ENCODE measurements around the gene VKORC1L1.
"Not testable (repeated sequence)": the region's sequence is repeated elsewhere in the genome, so short reads cannot be mapped to it uniquely, and the experiment has no call there.

The VKORC1L1 gene

DNA sequence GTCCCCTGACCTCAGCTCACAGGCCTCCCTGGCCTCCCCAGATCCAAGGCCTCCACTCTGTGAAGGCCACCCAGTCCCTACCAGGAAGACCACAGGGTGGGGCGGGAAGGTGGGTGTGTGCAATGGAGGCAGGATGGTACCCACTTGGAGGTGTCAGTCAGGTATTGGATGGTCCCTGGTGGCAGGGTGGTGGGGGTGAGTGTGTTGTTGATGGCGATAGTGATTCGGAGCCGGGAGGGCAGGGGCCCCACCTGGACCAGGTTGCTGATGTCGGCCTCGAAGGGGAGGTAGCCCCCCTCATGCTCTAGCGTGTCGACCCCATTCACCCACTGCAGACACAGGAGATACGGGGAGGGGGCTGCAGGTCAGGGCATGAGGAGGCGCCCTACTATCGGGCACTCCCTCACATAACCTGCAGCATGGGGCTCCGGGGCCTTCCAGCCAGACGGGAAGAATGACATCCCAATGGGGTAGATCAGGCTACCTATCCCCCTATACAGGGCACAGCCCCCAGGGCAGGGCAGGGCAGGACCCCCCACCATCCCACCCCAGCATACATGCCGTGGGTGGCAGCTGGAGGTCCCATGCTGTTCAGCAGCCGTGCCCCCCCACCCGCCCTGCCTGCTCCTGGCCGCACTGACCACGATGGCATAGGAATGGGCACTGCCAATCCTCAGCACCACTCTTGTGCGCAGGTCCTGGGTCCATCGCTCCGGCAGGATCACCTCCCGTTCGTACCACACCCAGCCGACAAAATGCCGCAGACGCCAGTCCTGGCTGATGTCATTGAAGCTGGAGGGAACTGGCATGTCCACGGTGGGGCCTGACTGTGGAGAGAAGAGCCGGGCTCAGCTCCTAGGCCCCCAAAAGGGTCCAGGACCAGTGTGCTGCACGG, 107.0 kb downstream of the VKORC1L1 start:
- H3K36me3 ChIP-seq (ENCODE audit: control insufficient read depth, insufficient read depth, low read length), result peaks cover 43% of the 10 kb centered on the region
- no peak overlapping the region for H3K27ac ChIP-seq (ENCODE audit: low read depth, low read length)
- H3K9ac ChIP-seq (ENCODE audit: low read depth, low read length), result no peak overlapping the region
- no peaks in the 10 kb centered on the region for H3K27me3 ChIP-seq (ENCODE audit: control insufficient read depth, insufficient read depth, low read length)
- H3K9me3 ChIP-seq (ENCODE audit: control insufficient read depth, insufficient read depth, low read length), result no peaks in the 10 kb centered on the region
- H3K4me3 ChIP-seq (ENCODE audit: low read depth, low read length), result no peak overlapping the region
- H3K4me1 ChIP-seq (ENCODE audit: control insufficient read depth, insufficient read depth, low read length), result peaks cover 7% of the 10 kb centered on the region; the same call in 1 of the 2 replicates

DNA sequence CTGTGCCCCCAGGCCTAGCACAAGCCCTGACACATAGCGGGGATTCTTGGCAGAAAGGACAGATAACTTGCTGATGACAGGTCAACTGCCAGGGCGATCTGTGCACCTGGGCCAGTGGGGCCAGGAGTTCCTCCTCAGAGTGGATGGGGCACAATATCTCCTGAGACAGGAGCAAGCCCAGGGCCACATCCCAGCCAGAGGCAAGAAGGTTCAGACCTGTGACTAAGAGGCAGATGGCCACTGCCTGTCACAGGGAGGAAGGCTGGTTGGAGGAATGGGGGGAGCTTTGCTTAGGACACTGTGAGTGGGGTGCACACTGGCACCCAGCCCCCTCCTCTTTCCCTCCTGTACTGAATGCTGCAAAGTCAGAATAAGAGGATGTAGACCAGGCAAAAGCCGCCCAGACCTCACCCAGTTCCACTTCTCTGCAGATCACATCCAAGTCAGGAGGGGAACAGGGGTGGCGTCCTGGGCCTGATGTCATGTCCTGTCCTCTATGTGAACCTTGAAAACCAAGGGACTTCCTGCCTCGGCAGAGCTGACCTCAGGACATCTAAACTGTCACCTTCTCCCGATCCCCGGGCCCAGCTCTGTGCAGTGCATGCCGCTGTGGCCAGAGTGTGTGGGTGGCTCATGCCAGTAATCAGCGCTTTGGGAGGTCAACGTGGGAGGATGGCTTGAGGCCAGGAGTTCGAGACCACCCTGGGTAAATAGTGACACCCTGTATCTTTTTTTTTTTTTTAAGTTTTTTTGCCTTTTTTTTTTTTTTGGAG, 107.8 kb downstream of the VKORC1L1 start:
- Histone ChIP-seq H3K4me1 (ENCODE audit: control insufficient read depth, insufficient read depth, low read length) (peaks cover 7% of the 10 kb centered on the region; the same call in 1 of the 2 replicates), H3K4me3 (ENCODE audit: low read depth, low read length) (peak overlapping the region; percentile 75), H3K9me3 (ENCODE audit: control insufficient read depth, insufficient read depth, low read length) (no peaks in the 10 kb centered on the region), H3K9ac (ENCODE audit: low read depth, low read length) (no peak overlapping the region), H3K27me3 (ENCODE audit: control insufficient read depth, insufficient read depth, low read length) (no peaks in the 10 kb centered on the region), H3K27ac (ENCODE audit: low read depth, low read length) (no peak overlapping the region), H3K36me3 (ENCODE audit: control insufficient read depth, insufficient read depth, low read length) (peaks cover 37% of the 10 kb centered on the region)

DNA sequence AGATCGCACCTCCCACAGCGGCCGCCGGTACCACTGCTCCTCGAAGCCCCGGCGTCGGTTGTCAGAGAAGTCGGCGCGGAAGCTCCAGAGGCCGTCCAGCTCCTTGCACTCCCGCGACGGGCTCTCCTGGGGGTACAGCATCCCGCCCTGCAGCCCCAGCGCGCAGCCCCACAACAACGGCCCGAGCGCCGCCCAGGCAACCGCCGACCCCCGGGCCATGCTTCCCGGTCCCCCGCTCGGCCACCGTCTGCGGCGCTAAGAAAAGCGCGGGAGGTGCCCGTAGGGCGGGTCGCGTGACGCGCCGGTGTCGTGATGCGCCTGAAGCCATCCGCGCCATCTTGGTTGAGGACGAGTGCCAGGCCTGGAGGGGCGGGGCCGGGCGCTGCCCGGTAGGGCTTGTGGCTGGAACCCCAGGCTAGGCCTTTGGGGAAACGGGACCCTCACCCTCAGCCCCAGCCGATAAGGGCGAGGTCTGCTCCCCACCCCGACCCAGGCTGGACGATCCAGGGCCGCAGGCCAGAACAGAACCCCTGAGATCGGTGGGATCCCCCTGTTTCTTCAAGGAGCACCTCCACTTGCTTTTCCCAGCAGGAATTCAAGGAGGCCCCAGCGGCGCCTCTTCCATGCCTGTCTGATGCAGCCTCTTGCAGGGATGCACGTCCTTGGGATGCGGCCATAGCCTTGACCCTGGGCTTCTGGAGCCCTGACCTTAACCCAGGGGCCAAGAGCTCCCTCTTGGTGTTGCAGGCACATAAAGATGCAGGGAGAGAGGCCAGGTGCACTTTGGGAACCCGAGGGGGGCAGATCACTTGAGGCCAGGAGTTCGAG, 109.3 kb downstream of the VKORC1L1 start, which contains the start of gene GUSB:
Gene GUSB, minus strand, starts transcription at position 249 of the 828 bp plus-strand sequence. Its CDS starts 30 bp downstream, at position 219.
- peaks cover 24% of the 10 kb centered on the region for H3K36me3 ChIP-seq (ENCODE audit: control insufficient read depth, insufficient read depth, low read length)
- peak within 1 kb of the TSS; percentile 81 for H3K9ac ChIP-seq (ENCODE audit: low read depth, low read length)
- no peaks in the 10 kb centered on the region for H3K9me3 ChIP-seq (ENCODE audit: control insufficient read depth, insufficient read depth, low read length)
- H3K27ac ChIP-seq (ENCODE audit: low read depth, low read length), result peak within 1 kb of the TSS; percentile 78
- no peaks in the 10 kb centered on the region for H3K27me3 ChIP-seq (ENCODE audit: control insufficient read depth, insufficient read depth, low read length)
- peaks cover 7% of the 10 kb centered on the region; the same call in 1 of the 2 replicates for H3K4me1 ChIP-seq (ENCODE audit: control insufficient read depth, insufficient read depth, low read length)
- peak within 1 kb of the TSS; percentile 75 for H3K4me3 ChIP-seq (ENCODE audit: low read depth, low read length)

DNA sequence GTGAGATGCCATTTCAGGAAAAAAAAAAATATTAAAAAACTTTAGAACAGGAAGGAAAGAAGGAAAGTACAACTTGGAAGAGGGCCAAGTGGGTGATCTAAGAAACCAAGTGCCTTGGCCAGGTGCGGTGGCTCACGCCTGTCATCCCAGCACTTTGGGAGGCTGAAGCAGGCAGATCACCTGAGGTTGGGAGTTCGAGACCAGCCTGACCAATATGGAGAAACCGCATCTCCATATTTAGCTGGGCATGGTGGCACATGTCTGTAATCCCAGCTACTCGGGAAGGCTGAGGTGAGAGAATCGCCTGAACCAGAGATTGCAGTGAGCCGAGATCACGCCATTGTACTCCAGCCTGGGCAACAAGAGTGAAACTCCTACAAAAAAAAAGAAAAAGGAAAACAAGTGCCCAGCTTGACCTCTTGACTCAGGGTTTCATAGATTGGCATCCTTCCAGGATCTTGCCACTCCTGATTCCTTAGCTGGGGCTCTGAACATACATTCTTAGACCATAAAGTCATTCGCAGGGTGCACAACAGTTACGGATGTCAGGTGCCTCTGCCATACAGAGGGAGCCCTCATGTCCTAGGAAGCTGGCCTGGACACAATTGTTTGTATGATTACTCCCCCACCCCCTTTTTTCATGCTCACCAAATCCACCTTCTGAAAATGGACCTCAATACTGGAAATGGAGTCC, 111.2 kb downstream of the VKORC1L1 start:
- no peak overlapping the region for H3K27ac ChIP-seq (ENCODE audit: low read depth, low read length)
- peaks cover 16% of the 10 kb centered on the region for H3K36me3 ChIP-seq (ENCODE audit: control insufficient read depth, insufficient read depth, low read length)
- no peaks in the 10 kb centered on the region for H3K9me3 ChIP-seq (ENCODE audit: control insufficient read depth, insufficient read depth, low read length)
- no peak overlapping the region for H3K9ac ChIP-seq (ENCODE audit: low read depth, low read length)
- no peak overlapping the region for H3K4me3 ChIP-seq (ENCODE audit: low read depth, low read length)
- H3K27me3 ChIP-seq (ENCODE audit: control insufficient read depth, insufficient read depth, low read length), result no peaks in the 10 kb centered on the region
- peaks cover 7% of the 10 kb centered on the region; the same call in 1 of the 2 replicates for H3K4me1 ChIP-seq (ENCODE audit: control insufficient read depth, insufficient read depth, low read length)

DNA sequence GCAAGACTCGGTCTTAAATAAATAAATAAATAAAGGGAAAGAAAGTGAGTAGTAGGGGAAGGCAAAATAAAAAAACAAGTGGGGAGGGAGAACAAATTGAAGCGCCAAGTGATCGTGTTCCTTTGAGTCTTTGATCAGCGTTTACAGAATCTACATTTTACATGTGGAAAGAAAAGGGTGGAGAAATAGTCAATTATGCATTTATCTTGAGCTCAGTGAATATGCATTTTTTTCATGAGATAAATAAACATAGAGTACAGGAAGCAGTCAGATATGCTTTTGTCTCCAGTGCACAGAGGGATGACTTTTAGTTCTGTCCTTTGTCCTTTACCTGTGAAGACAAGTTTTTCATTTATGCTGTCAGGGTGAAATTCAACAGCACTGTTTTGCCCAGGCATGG, 115.2 kb downstream of the VKORC1L1 start:
- H3K36me3 ChIP-seq (ENCODE audit: control insufficient read depth, insufficient read depth, low read length), result no peaks in the 10 kb centered on the region
- H3K4me1 ChIP-seq (ENCODE audit: control insufficient read depth, insufficient read depth, low read length), result no peaks in the 10 kb centered on the region
- H3K27ac ChIP-seq (ENCODE audit: low read depth, low read length), result no peak overlapping the region
- no peaks in the 10 kb centered on the region for H3K27me3 ChIP-seq (ENCODE audit: control insufficient read depth, insufficient read depth, low read length)
- no peak overlapping the region for H3K9ac ChIP-seq (ENCODE audit: low read depth, low read length)
- H3K9me3 ChIP-seq (ENCODE audit: control insufficient read depth, insufficient read depth, low read length), result no peaks in the 10 kb centered on the region
- H3K4me3 ChIP-seq (ENCODE audit: low read depth, low read length), result no peak overlapping the region

DNA sequence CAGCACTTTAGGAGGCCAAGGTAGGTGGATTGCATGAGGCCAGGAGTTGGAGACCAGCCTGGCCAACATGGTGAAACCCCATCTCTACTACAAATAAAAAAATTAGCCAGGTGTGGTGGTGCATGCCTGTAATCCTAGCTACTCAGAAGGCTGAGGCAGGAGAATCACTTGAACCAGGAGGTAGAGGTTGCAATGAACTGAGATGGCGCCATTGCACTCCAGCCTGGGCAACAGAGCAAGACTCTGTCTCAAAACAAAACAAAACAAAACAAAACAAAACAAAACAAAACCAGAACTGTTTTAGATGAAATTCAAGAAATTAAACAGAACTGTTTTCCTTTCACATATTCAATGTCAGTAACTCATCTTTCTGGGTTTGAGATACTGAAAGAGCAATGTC, 115.6 kb downstream of the VKORC1L1 start:
- not testable (repeated sequence) for H3K9me3 ChIP-seq (ENCODE audit: control insufficient read depth, insufficient read depth, low read length); H3K9ac ChIP-seq (ENCODE audit: low read depth, low read length); H3K36me3 ChIP-seq (ENCODE audit: control insufficient read depth, insufficient read depth, low read length); H3K27ac ChIP-seq (ENCODE audit: low read depth, low read length); H3K4me1 ChIP-seq (ENCODE audit: control insufficient read depth, insufficient read depth, low read length); H3K4me3 ChIP-seq (ENCODE audit: low read depth, low read length); H3K27me3 ChIP-seq (ENCODE audit: control insufficient read depth, insufficient read depth, low read length)

DNA sequence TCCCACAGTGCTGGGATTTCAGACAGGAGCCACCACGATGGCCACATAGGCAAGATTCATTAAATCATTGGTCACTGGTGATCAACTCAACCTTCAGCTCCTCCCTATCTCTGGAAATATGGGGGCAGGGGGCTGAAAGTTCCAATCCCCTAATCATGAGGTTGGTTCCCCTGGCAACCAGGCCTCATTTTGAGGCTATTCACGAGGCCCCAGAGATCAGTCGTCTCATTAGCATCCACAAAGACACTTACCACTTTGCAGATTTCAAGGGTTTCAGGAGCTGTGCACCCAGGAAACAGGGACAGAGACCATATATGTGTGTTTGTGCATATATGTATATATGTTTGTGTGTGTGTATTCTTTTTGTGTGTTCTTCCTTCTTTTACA, 116.8 kb downstream of the VKORC1L1 start:
- H3K27me3 ChIP-seq (ENCODE audit: control insufficient read depth, insufficient read depth, low read length), result no peaks in the 10 kb centered on the region

DNA sequence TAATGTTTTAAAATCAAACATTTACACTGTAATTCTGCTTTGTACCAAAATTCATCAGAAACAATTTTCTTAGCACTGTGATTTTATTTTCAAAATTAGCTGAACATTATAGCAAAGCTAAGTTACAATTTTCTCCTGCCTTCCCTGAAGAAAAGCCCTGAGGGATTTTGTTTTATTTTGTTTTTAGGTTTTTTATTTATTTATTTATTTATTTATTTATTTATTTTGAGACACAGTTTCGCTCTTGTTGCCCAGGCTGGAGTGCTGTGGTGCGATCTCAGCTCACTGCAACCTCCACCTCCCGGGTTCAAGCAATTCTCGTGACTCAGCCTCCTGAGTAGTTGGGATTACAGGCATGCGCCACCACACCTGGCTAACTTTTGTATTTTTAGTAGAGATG, 119.0 kb downstream of the VKORC1L1 start:
- not testable (repeated sequence) for H3K36me3 ChIP-seq (ENCODE audit: control insufficient read depth, insufficient read depth, low read length); H3K9ac ChIP-seq (ENCODE audit: low read depth, low read length); H3K27ac ChIP-seq (ENCODE audit: low read depth, low read length)

More for the DNA sequence above, 116.8 kb downstream of the VKORC1L1 start:
- Histone ChIP-seq H3K4me1 (ENCODE audit: control insufficient read depth, insufficient read depth, low read length) (no peaks in the 10 kb centered on the region), H3K9me3 (ENCODE audit: control insufficient read depth, insufficient read depth, low read length) (no peaks in the 10 kb centered on the region), H3K36me3 (ENCODE audit: control insufficient read depth, insufficient read depth, low read length) (no peaks in the 10 kb centered on the region), H3K4me3 (ENCODE audit: low read depth, low read length) (no peak overlapping the region), H3K9ac (ENCODE audit: low read depth, low read length) (no peak overlapping the region), H3K27ac (ENCODE audit: low read depth, low read length) (no peak overlapping the region)

DNA sequence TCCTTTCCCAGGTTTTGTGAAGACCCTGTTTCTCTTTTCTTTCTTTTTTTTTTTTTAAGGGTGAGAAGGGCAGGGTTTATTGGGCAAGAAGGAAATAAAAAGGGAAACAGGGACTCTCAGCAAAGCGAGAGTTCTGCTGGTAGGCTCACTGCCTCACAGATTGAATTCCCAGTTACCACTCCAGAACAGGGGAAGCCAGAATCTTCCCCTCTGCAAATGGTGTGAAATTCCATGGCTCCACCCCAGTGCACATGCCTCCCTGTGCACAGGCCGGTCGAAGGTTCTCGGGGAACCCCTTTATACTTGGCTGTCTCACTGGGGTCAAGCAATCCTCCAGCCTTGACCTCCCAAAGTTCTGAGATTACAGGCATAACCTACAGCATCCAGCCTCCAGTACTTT, 119.7 kb downstream of the VKORC1L1 start:
- Histone ChIP-seq H3K27me3 (ENCODE audit: control insufficient read depth, insufficient read depth, low read length) (no peaks in the 10 kb centered on the region), H3K9me3 (ENCODE audit: control insufficient read depth, insufficient read depth, low read length) (no peaks in the 10 kb centered on the region), H3K9ac (ENCODE audit: low read depth, low read length) (no peak overlapping the region), H3K27ac (ENCODE audit: low read depth, low read length) (no peak overlapping the region), H3K4me1 (ENCODE audit: control insufficient read depth, insufficient read depth, low read length) (no peaks in the 10 kb centered on the region), H3K4me3 (ENCODE audit: low read depth, low read length) (no peak overlapping the region), H3K36me3 (ENCODE audit: control insufficient read depth, insufficient read depth, low read length) (no peaks in the 10 kb centered on the region)

More for the DNA sequence above, 119.0 kb downstream of the VKORC1L1 start:
- not testable (repeated sequence) for H3K27me3 ChIP-seq (ENCODE audit: control insufficient read depth, insufficient read depth, low read length); H3K4me1 ChIP-seq (ENCODE audit: control insufficient read depth, insufficient read depth, low read length); H3K9me3 ChIP-seq (ENCODE audit: control insufficient read depth, insufficient read depth, low read length); H3K4me3 ChIP-seq (ENCODE audit: low read depth, low read length)

DNA sequence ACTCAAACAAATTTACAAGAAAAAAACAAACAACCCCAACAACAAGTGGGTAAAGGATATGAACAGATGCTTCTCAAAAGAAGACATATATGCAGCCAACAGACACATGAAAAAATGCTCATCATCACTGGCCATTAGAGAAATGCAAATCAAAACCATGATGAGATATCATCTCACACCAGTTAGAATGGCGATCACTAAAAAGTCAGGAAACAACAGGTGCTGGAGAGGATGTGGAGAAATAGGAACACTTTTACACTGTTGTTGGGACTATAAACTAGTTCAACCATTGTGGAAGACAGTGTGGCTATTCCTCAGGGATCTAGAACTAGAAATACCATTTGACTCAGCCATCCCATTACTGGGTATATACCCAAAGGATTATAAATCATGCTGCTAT, 122.1 kb downstream of the VKORC1L1 start:
- H3K36me3 ChIP-seq (ENCODE audit: control insufficient read depth, insufficient read depth, low read length); H3K4me1 ChIP-seq (ENCODE audit: control insufficient read depth, insufficient read depth, low read length); H3K4me3 ChIP-seq (ENCODE audit: low read depth, low read length); H3K27ac ChIP-seq (ENCODE audit: low read depth, low read length); H3K9ac ChIP-seq (ENCODE audit: low read depth, low read length); H3K9me3 ChIP-seq (ENCODE audit: control insufficient read depth, insufficient read depth, low read length); H3K27me3 ChIP-seq (ENCODE audit: control insufficient read depth, insufficient read depth, low read length): not testable (repeated sequence)

Data from HUES48 (cell line).